Activated CD4-positive, alpha-beta T cell treated with anti-CD3 and anti-CD28 coated beads, Interleukin-2, amount 10 ng/mL, durations not matched to agents 7 days and 5 days (primary cell): ENCODE data around the gene ANKS1B. TPM values are rescaled to one million over a fixed set of nuclear protein-coding genes. Genes with fewer than 3 reads are reported as not detected.

Source experiments
- CTCF ChIA-PET: fragments of 350-600 bp; sonication (Branson Sonifier 250); formaldehyde crosslinking; loops from one replicate; lab custom pipeline; 2021; ENCODE audit warnings: antibody characterized with exemption; lab: Charles Lee
- POLR2A ChIA-PET: fragments of 350-600 bp; sonication (Branson Sonifier 250); formaldehyde crosslinking; loops from one replicate; lab custom pipeline; 2021; ENCODE audit warnings: antibody characterized with exemption; lab: Charles Lee
- DNase-seq: peaks from one replicate; pipeline ENCODE4 v3.0.0-alpha.2; 2020
- H3K27ac Mint-ChIP-seq: one replicate; pipeline ENCODE4 v1.8.0; 2021; ENCODE audit warnings: mild to moderate bottlenecking, moderate library complexity, mixed read lengths
- H3K27me3 Mint-ChIP-seq: one replicate; pipeline ENCODE4 v1.8.0; 2021; ENCODE audit warnings: mixed read lengths
- H3K36me3 Mint-ChIP-seq: one replicate; pipeline ENCODE4 v1.8.0; 2021; ENCODE audit warnings: low read depth, mixed read lengths
- H3K4me1 Mint-ChIP-seq: one replicate; pipeline ENCODE4 v1.8.0; 2021; ENCODE audit warnings: mixed read lengths
- H3K4me3 Mint-ChIP-seq: one replicate; pipeline ENCODE4 v1.8.0; 2021; ENCODE audit warnings: mild to moderate bottlenecking, moderate library complexity, mixed read lengths
- H3K9me3 Mint-ChIP-seq: one replicate; pipeline ENCODE4 v1.8.0; 2021; ENCODE audit warnings: mixed read lengths
- total RNA-seq, 2 experiments: library from RNA; stranded (reverse); gene quantifications; one replicate each; pipeline ENCODE4 v1.2.3, GENCODE V29; 2021

ANKS1B gene
- total RNA-seq, 2 experiments from 2014 or later, result 0.17 to 0.25 TPM

DNA sequence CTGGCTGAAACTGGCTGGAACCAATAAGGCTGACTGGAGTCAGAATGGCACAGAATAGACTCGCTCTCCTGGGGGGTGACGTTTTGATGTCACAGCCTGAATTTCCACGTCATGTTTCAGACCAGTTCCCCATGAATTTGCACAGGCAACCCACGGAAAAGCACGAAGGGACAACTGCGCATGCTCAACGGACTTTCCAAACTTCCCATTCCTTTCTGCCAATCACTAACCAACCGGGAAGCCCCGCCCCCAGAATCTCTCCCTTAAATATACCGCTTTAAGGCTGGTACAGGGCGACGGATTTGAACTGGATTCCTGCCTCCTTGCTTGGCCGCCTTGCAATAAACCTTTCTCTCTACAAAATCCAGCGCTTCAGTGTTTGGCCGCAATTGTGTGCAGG, 904.9 kb downstream of the ANKS1B start:
- no peaks in the 10 kb centered on the region for H3K36me3 Mint-ChIP-seq
- no peaks in the 10 kb centered on the region for H3K27me3 Mint-ChIP-seq
- no peaks in the 10 kb centered on the region for H3K4me1 Mint-ChIP-seq
- no peak overlapping the region for H3K27ac Mint-ChIP-seq
- no peak for DNase-seq
- CTCF ChIA-PET, result no interaction called here
- no peak overlapping the region for H3K4me3 Mint-ChIP-seq
- H3K9me3 Mint-ChIP-seq, result no peaks in the 10 kb centered on the region
- POLR2A ChIA-PET, result no interaction called here

DNA sequence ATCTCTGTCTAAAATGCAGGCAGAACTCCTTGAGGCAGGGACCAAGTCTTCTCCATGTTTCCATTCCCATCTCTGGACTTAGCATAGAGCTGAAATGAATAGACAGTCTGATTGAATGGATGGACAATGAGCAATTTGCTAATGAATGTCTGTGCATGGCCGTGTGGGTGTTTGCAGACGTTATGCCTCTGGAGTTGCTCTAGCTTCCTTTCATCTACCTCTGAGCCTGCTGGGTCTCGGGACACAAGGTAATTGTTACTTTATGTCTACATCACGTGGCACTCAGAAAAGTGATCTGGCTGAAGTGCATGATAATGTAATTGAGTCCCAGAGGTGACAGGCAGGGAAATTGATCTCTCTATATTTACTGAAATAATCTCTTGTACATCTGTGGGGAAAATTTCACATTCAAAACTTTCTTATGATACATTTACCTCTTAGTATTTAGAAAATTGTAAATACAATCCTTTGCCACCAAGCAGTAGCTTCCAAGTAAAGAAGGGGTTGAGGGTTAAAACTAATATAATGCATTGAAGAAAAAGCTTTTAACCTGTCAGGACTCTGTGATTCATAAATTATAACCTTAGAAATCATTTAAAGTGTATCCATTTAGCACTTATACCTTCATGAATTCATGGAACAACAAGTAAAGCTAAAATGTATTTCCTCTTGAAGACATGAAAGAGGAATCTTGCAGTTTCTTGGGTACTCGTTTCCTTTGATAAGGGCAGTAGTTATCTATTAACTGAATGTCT, 915.6 kb downstream of the ANKS1B start:
- H3K9me3 Mint-ChIP-seq, result no peaks in the 10 kb centered on the region
- no peaks in the 10 kb centered on the region for H3K27me3 Mint-ChIP-seq
- DNase-seq, result no peak
- ChIA-PET CTCF (no interaction called here), POLR2A (no interaction called here)
- H3K4me3 Mint-ChIP-seq, result no peak overlapping the region
- H3K4me1 Mint-ChIP-seq, result no peaks in the 10 kb centered on the region
- no peak overlapping the region for H3K27ac Mint-ChIP-seq
- no peaks in the 10 kb centered on the region for H3K36me3 Mint-ChIP-seq

DNA sequence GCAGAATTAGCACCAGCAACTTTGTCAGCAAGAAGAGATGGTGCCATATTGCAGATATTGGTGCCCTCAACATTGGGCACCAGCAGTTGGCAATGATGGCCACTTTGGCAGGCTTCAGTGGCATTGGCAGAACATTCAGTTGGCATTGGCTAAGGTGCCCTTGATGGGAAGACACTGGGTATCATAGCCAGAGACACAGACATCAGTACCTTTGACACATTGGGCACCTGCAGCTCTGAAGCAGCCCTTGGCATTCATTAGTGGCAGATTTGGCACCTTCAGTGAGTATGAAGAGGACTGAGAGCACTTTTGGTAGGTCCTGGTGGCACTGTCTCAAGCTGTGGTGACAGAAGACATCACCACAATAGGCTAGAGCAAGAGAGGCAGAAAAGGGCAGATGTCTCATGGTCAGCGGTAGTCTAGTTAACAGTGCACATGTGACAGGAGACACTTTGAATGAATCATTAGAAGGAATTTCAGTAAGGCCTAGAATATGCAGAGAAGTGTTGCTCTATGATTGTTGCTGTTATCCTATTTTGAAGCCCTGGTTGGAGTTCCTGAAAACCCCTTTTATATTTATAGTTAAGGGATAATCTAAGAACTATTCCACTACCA, 917.5 kb downstream of the ANKS1B start:
- Mint-ChIP-seq H3K4me1 (no peaks in the 10 kb centered on the region), H3K4me3 (no peak overlapping the region), H3K36me3 (no peaks in the 10 kb centered on the region), H3K9me3 (no peaks in the 10 kb centered on the region), H3K27me3 (no peaks in the 10 kb centered on the region), H3K27ac (no peak overlapping the region)
- POLR2A ChIA-PET, result no interaction called here
- no peak for DNase-seq
- CTCF ChIA-PET, result no interaction called here

DNA sequence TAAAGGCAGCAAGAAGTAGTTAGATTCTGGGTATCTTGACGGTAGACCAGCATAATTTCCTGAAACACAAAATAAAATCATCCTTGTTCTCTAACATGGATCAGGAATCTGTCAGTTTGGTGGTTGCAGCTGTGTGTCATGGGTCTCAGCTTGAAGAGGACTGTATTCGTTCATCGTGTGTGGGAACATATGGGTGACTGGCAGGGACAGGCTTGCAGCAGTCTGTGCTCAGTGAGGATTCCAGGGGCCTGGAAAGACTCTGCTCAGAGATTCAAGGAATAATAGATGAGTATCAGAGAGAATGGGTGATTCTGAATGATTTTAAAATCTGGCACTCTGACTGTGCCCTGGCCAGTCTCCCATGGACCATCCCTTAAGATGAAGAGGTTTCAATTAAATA, 918.0 kb downstream of the ANKS1B start:
- ChIA-PET POLR2A (no interaction called here), CTCF (no interaction called here)
- Mint-ChIP-seq H3K9me3 (no peaks in the 10 kb centered on the region), H3K27ac (no peak overlapping the region), H3K4me1 (no peaks in the 10 kb centered on the region), H3K27me3 (no peaks in the 10 kb centered on the region), H3K4me3 (no peak overlapping the region), H3K36me3 (no peaks in the 10 kb centered on the region)
- no peak for DNase-seq

DNA sequence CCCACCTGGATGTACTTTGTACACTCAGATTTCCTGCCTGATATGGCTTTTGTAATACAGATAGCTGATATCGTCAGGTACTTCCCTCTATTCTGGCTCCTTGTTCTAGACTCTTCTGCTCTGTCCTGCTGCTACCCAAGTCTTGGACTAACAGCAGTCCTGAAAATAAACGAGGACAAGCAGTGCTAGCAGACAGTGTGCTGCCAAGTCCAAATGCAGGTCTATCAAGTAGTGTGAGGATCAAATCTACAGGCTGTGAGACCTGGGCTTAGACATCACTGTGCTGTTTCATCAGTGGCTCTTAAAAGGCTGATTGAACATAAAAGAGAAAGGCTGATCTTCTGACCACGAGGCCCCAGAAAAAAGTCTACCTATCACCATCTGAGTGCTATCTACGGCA, 921.6 kb downstream of the ANKS1B start:
- Mint-ChIP-seq H3K27ac (no peak overlapping the region), H3K9me3 (no peaks in the 10 kb centered on the region), H3K27me3 (no peaks in the 10 kb centered on the region), H3K4me3 (no peak overlapping the region), H3K4me1 (no peaks in the 10 kb centered on the region), H3K36me3 (no peaks in the 10 kb centered on the region)
- DNase-seq, result no peak
- POLR2A ChIA-PET, result no interaction called here
- CTCF ChIA-PET, result no interaction called here

DNA sequence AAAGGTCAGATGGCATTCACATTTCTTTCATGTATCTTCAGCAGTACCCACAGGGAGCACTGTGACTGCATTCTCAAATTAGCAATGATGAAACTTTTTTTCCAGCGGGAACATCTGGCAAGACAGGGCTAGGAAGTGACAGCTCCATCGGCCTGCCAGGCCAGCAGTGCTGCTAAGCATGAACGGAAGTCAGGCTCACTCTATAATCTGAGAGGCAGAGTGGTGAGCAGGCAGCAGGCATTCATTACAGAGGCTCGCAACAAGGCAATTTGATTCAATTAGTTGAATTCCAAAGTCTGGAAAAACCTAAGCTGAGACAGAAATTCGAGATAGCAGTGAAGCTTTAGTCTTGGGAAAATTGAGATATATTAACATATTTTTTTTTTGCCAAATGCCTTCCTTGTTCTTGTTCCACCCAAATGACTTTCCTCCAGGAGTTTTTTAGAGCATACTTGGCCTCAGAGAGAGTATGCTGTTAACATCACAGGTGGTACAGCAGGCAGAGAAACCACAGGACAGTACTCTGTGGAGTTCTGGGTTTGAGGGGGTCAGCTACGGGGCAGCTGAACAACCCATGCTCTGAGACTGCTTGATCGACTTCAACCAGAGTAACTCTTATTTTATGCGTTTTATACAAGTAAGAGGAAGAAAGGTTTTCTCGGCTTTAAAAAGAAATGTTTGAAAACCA, 924.8 kb downstream of the ANKS1B start:
- Mint-ChIP-seq H3K4me3 (no peak overlapping the region), H3K9me3 (no peaks in the 10 kb centered on the region), H3K27me3 (no peaks in the 10 kb centered on the region), H3K4me1 (no peaks in the 10 kb centered on the region), H3K36me3 (no peaks in the 10 kb centered on the region), H3K27ac (no peak overlapping the region)
- no peak for DNase-seq
- ChIA-PET CTCF (no interaction called here), POLR2A (no interaction called here)

DNA sequence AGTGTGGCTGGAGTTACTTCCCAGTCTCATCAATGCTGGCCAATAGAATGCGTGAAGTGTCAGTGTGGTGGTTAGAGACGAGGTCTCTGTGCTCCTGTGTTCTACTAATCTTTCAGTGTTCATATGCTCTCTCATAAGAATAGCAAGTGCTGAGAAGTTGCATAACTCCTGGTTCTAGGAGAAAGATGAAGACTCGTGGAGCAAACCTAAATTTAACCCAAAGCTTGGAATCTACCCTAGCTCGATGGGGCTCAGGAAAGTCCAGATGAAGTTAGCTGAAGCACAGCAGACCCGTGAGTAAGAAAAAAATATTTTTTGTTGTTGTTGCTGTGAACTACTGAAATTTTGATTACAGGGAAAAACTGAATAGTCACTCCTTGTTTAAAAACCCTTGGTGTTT, 927.1 kb downstream of the ANKS1B start:
- ChIA-PET CTCF (interaction anchor here (0.7 kb wide), 1 partner anchor 23 kb away, joined by 3 read pairs; no protein-coding TSS in a partner anchor), POLR2A (no interaction called here)
- Mint-ChIP-seq H3K27me3 (no peaks in the 10 kb centered on the region), H3K4me1 (no peaks in the 10 kb centered on the region), H3K4me3 (no peak overlapping the region), H3K36me3 (no peaks in the 10 kb centered on the region), H3K9me3 (no peaks in the 10 kb centered on the region), H3K27ac (no peak overlapping the region)
- DNase-seq, result no peak

DNA sequence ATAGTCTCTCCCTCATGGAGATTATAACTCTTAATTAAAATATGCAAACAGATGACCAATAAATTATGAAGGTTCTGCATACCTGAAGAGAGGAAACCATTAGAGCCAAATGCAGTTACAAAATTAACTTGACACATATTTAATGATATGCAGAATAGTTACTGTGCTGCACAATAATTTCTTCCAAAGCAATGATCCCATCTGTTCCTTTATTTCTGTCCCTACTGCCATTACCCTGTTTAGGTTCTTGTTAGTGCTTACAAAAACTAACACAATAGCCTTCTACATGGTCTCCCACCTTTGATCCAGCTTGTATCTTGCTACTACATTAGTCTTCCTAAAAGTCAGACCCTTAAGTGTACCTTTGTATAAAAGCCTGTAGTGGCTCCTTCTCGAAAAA, 928.5 kb downstream of the ANKS1B start:
- no peak overlapping the region for H3K4me3 Mint-ChIP-seq
- H3K4me1 Mint-ChIP-seq, result no peaks in the 10 kb centered on the region
- POLR2A ChIA-PET, result no interaction called here
- DNase-seq, result no peak
- H3K27ac Mint-ChIP-seq, result no peak overlapping the region
- no peaks in the 10 kb centered on the region for H3K27me3 Mint-ChIP-seq
- CTCF ChIA-PET, result no interaction called here
- no peaks in the 10 kb centered on the region for H3K9me3 Mint-ChIP-seq
- H3K36me3 Mint-ChIP-seq, result no peaks in the 10 kb centered on the region

DNA sequence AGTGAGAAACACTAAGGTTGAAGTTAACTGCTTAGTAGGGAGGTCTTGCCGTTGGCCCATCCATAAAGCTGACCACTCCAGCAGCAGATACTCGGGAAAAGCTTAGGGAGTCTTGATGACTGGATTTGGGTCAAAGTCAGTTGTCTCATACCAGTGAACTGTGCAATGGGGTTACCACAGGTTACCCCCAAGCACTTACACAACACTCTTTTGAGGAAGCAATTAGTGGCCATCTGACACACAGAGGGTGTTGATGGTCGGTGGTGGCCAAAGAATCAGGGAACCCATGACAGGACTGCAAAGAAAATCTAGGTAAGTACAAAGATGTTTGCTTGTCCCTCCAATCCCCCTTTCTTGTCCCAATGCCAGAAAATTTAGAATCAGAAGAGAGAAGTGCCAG, 929.4 kb downstream of the ANKS1B start:
- Mint-ChIP-seq H3K4me3 (no peak overlapping the region), H3K36me3 (no peaks in the 10 kb centered on the region), H3K27me3 (no peaks in the 10 kb centered on the region), H3K4me1 (no peaks in the 10 kb centered on the region), H3K27ac (no peak overlapping the region), H3K9me3 (no peaks in the 10 kb centered on the region)
- POLR2A ChIA-PET, result no interaction called here
- DNase-seq, result no peak
- CTCF ChIA-PET, result interaction anchor here (1.4 kb wide), 1 partner anchor 15 kb away, joined by 3 read pairs; no protein-coding TSS in a partner anchor

DNA sequence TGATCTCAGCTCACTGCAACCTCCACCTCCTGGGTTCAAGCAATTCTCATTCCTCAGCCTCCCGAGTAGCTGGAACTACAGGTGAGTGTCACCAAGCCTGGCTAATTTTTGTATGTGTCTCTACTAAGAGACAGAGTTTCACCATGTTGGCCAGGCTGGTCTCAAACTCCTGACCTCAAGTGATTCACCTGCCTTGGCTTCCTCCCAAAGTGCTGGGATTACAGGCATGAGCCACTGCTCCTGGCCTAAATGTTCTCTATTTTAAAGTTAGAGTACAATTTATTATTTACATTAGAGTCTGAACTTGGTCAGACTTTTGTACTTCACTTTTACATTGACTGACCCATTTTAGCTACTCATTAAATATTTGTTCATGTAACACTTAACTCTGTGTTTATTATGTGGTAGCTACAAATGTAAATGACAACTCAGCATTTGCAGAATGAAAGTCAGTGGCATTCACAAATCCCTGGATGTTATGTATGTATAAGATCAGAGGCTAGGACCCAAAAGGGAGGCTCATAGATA, 930.1 kb downstream of the ANKS1B start:
- Mint-ChIP-seq H3K9me3 (no peaks in the 10 kb centered on the region), H3K27me3 (no peaks in the 10 kb centered on the region), H3K4me1 (no peaks in the 10 kb centered on the region), H3K4me3 (no peak overlapping the region), H3K27ac (no peak overlapping the region), H3K36me3 (no peaks in the 10 kb centered on the region)
- ChIA-PET POLR2A (no interaction called here), CTCF (interaction anchor here (1.4 kb wide), 1 partner anchor 16 kb away, joined by 3 read pairs; no protein-coding TSS in a partner anchor)
- DNase-seq, result no peak

DNA sequence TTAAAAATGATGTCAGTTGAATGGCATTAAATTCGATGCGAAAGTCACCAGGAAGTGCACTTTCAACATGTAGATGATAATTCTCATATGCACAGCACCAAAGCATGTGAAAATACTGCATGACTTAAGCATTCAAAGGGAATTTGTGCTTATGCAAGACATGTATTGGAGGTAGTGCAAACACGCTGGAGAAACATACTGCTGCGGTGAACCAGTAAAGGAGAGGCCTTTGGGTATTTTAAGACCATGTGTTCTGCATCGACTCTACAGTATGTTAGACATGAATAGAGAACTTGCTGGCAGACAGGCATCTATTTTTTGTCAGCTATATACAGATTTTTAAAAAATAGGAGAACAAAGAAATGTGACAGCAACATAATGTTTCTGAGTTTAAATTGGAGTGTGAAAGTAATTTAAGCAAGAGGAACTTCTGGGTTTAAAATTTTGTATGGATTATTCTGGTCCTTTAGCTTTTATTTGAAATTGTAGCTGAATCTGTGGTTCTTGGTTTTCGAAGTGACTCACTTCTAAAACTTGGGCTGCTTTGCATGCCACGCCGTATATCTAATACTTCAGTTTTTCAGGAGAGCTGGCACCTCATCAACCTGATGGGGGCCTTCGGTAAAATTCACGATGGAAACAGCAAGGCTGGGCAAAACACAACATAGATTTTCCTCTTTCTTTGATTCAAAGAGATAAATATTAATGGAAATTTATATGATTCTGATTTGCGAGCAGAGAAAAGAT, 930.9 kb downstream of the ANKS1B start:
- Mint-ChIP-seq H3K27ac (no peak overlapping the region), H3K4me3 (no peak overlapping the region), H3K36me3 (no peaks in the 10 kb centered on the region), H3K27me3 (no peaks in the 10 kb centered on the region), H3K4me1 (no peaks in the 10 kb centered on the region), H3K9me3 (no peaks in the 10 kb centered on the region)
- CTCF ChIA-PET, result no interaction called here
- no peak for DNase-seq
- POLR2A ChIA-PET, result no interaction called here

DNA sequence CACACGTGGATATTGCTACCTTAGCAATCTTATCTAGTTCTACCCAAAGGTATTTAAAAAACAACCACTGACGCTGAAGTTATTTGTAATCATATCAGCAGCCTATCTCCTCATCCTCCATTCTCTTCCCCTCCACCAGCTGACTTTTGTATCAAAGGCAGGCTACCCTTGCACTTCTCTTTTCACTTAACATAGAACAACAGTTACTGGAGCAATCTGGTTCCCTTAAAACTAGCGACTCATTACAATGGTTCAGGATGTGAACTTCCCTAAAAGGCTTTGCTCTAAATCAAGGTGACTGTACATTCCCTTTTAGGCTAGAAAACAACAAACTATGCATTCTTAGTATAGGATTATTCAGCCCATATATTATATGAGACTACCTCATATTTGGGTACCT, 935.0 kb downstream of the ANKS1B start:
- ChIA-PET CTCF (no interaction called here), POLR2A (no interaction called here)
- DNase-seq, result no peak
- Mint-ChIP-seq H3K4me3 (no peak overlapping the region), H3K27ac (no peak overlapping the region), H3K36me3 (no peaks in the 10 kb centered on the region), H3K4me1 (no peaks in the 10 kb centered on the region), H3K27me3 (no peaks in the 10 kb centered on the region), H3K9me3 (no peaks in the 10 kb centered on the region)
